Activated naive CD8-positive, alpha-beta T cell treated with anti-CD3 and anti-CD28 coated beads, Interleukin-2, amount 50 U/mL, for 24 hours (primary cell): ENCODE data around the gene ARNT2.
A peak's percentile ranks its signal among the peaks of the same experiment; 100 is the strongest.

ENCODE experiments used
- ATAC-seq: fragments of 150-1000 bp; cut with Tn5 transposase; one replicate; pipeline ENCODE4 v1.10.0; 2021
- DNase-seq: peaks from one replicate; pipeline ENCODE4 v3.0.0; 2021
- H3K27ac Mint-ChIP-seq: one replicate; pipeline ENCODE4 v1.8.0; 2021; ENCODE audit warnings: mild to moderate bottlenecking, mixed read lengths
- H3K27me3 Mint-ChIP-seq: one replicate; pipeline ENCODE4 v1.8.0; 2021; ENCODE audit warnings: mixed read lengths
- H3K36me3 Mint-ChIP-seq: one replicate; pipeline ENCODE4 v1.8.0; 2021; ENCODE audit warnings: low read depth, mixed read lengths
- H3K4me1 Mint-ChIP-seq: one replicate; pipeline ENCODE4 v1.8.0; 2021; ENCODE audit warnings: mixed read lengths
- H3K4me3 Mint-ChIP-seq: one replicate; pipeline ENCODE4 v1.8.0; 2021; ENCODE audit warnings: mild to moderate bottlenecking, moderate library complexity, mixed read lengths
- H3K9me3 Mint-ChIP-seq: one replicate; pipeline ENCODE4 v1.8.0; 2021; ENCODE audit warnings: mixed read lengths

Gene ARNT2

GRCh38 chr15:80423215-80423614, 19.0 kb downstream of the ARNT2 start:
- no peaks in the 10 kb centered on the region for H3K36me3 Mint-ChIP-seq
- no peaks in the 10 kb centered on the region for H3K9me3 Mint-ChIP-seq
- ATAC-seq (no peak), DNase-seq (no peak)
- no peaks in the 10 kb centered on the region for H3K4me1 Mint-ChIP-seq
- peaks cover 11% of the 10 kb centered on the region for H3K27me3 Mint-ChIP-seq
- H3K4me3 Mint-ChIP-seq = no peak overlapping the region
- H3K27ac Mint-ChIP-seq = no peak overlapping the region

GRCh38 chr15:80424381-80424780, 20.2 kb downstream of the ARNT2 start:
- Mint-ChIP-seq H3K36me3 (no peaks in the 10 kb centered on the region), H3K9me3 (no peaks in the 10 kb centered on the region), H3K4me1 (no peaks in the 10 kb centered on the region), H3K27me3 (peaks cover 7% of the 10 kb centered on the region), H3K4me3 (no peak overlapping the region), H3K27ac (no peak overlapping the region)
- no peak for DNase-seq
- ATAC-seq = no peak

GRCh38 chr15:80426316-80426715, 22.1 kb downstream of the ARNT2 start:
- Mint-ChIP-seq H3K36me3 (no peaks in the 10 kb centered on the region), H3K4me1 (no peaks in the 10 kb centered on the region), H3K4me3 (no peak overlapping the region), H3K27ac (no peak overlapping the region), H3K9me3 (no peaks in the 10 kb centered on the region), H3K27me3 (peaks cover 7% of the 10 kb centered on the region)
- DNase-seq = no peak
- ATAC-seq = no peak

DNA sequence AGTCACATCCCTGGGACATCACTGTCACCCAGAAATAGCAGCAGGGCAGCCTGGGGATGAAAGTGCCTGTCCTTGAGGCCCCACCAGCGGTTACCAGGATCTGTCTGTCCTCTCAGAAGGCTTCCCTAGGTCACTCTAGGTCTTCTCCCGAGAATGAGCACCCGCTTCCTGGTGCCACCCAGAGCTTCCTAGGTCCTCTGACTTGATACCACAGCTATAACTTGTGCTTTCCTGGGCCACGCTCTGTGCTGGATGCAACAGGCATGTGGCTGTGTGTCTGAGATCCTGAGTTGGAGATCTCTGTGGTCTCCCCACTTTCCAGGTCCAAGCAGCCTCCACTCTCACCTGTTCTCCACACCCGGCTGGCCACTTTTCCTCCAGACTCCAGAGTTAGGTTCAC, 25.8 kb downstream of the ARNT2 start:
- no peaks in the 10 kb centered on the region for H3K4me1 Mint-ChIP-seq
- DNase-seq (no peak), ATAC-seq (no peak)
- no peaks in the 10 kb centered on the region for H3K36me3 Mint-ChIP-seq
- H3K27me3 Mint-ChIP-seq = peaks cover 4% of the 10 kb centered on the region
- H3K4me3 Mint-ChIP-seq = no peak overlapping the region
- no peak overlapping the region for H3K27ac Mint-ChIP-seq
- H3K9me3 Mint-ChIP-seq = no peaks in the 10 kb centered on the region

DNA sequence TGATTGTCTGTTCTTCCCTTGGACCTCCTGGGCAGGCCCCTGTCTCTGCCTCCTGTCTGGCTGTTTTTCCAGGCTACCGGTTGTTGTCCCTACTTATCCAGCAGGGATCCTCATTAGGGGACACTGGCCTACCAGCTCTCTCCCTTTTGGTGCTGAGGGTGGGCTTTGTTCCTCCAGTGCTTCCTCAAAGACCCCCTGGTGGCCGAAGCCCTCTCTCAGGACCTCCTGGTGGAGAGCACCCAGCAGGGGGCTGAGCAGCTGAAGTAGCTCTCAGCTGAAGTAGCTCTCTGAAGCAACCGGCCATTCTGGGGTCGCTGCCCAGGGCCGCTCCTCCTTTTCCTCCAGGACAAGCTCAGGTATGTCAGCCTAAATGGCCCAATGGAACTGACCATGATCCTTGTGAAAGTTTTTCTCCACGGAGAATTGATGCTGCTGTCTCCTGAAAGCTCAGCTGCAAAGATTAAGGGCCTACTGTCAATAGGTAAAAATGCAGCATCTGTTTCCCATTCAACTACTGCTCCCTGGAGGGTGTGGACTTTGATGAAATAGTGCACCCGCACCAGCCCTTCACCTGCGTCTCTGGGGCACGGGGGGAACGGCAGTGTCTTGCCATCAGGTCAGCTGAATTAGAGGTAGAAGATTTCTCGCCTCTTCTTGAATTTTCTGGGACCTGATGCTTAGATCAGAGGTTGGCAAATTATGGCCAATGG, 27.6 kb downstream of the ARNT2 start:
- Mint-ChIP-seq H3K9me3 (no peaks in the 10 kb centered on the region), H3K27ac (no peak overlapping the region), H3K36me3 (no peaks in the 10 kb centered on the region), H3K4me1 (peaks cover 5% of the 10 kb centered on the region), H3K4me3 (no peak overlapping the region), H3K27me3 (peaks cover 6% of the 10 kb centered on the region)
- ATAC-seq (no peak), DNase-seq (no peak)

- Mint-ChIP-seq H3K36me3 (no peaks in the 10 kb centered on the region), H3K4me3 (no peak overlapping the region), H3K4me1 (peaks cover 9% of the 10 kb centered on the region), H3K27ac (no peak overlapping the region), H3K27me3 (peaks cover 9% of the 10 kb centered on the region), H3K9me3 (no peaks in the 10 kb centered on the region)
- ATAC-seq = no peak
- DNase-seq = no peak
These were observed 28.1 kb downstream of the ARNT2 start for GRCh38 chr15:80432345-80432702.

DNA sequence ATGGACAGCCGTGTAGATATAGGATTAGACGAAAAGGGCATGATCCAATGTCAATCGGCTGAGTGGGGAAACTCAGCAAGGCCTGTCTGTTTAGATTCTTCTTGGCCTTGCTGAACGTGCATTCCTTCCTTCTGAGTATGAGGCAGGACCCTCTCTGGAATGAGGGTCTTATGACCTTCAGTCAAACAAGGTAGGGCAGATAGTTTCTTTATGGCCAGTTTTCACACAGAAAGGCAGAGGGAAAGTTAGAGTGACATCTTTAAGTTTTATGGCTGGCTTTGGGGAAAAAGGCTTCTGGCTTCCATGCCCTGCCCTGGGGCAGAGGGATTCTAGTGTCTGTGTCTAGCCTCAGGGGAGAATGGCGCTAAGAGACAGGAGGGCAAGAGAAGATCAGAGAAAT, 29.7 kb downstream of the ARNT2 start:
- Mint-ChIP-seq H3K36me3 (no peaks in the 10 kb centered on the region), H3K4me1 (peaks cover 9% of the 10 kb centered on the region), H3K27ac (no peak overlapping the region), H3K9me3 (no peaks in the 10 kb centered on the region), H3K4me3 (no peak overlapping the region), H3K27me3 (peaks cover 9% of the 10 kb centered on the region)
- no peak for ATAC-seq
- DNase-seq = no peak

- Mint-ChIP-seq H3K4me3 (no peak overlapping the region), H3K9me3 (no peaks in the 10 kb centered on the region), H3K4me1 (peaks cover 9% of the 10 kb centered on the region), H3K36me3 (no peaks in the 10 kb centered on the region), H3K27ac (no peak overlapping the region), H3K27me3 (peaks cover 9% of the 10 kb centered on the region)
- no peak for DNase-seq
- ATAC-seq = no peak
These were observed 30.9 kb downstream of the ARNT2 start for GRCh38 chr15:80434926-80435720.

DNA sequence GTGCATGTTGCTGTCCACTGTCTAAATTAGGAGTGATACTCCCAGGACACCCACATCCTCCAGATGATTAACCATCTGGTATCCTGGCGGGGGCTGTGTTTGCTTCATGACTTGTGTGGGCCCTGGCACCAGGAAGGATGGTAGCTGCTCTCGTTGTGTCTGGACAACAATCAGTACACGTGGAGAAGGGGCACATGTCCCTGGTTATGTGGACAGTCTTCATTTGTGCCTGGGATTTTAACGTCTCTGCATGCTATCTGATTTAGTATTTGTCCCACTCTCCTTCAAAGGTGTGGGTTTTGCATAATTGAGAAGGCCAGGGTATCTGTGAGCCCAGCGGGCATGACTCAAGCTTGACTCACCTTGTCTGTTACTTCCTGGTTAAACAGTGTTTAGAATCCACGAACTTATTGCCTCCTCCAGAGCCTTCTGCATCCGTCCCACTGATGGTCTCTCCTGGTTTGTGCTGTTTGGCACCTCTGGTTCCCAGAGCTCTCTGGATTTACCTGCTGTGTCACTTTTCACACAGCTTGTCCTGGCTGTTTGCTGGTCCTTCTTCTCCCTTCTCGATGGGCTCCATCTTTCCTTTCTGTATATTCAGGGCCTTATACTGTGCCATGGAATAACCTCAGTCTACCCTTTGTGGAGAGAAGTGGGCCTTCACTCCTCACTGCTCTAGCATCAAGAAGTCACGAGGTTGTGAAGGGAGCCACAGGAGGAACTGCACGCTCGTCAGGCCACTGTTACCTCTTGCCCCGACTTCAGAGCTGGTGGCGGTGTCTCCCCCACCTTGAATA, 32.5 kb downstream of the ARNT2 start:
- DNase-seq (peak; percentile 7), ATAC-seq (peak; percentile 70)
- Mint-ChIP-seq H3K27me3 (peaks cover 10% of the 10 kb centered on the region), H3K36me3 (no peaks in the 10 kb centered on the region), H3K4me3 (no peak overlapping the region), H3K9me3 (no peaks in the 10 kb centered on the region), H3K27ac (no peak overlapping the region), H3K4me1 (peaks cover 9% of the 10 kb centered on the region)

- Mint-ChIP-seq H3K4me1 (peaks cover 9% of the 10 kb centered on the region), H3K36me3 (no peaks in the 10 kb centered on the region), H3K4me3 (no peak overlapping the region), H3K9me3 (no peaks in the 10 kb centered on the region), H3K27ac (no peak overlapping the region), H3K27me3 (peaks cover 13% of the 10 kb centered on the region)
- ATAC-seq (no peak), DNase-seq (no peak)
These were observed 33.2 kb downstream of the ARNT2 start for GRCh38 chr15:80437334-80437891.

DNA sequence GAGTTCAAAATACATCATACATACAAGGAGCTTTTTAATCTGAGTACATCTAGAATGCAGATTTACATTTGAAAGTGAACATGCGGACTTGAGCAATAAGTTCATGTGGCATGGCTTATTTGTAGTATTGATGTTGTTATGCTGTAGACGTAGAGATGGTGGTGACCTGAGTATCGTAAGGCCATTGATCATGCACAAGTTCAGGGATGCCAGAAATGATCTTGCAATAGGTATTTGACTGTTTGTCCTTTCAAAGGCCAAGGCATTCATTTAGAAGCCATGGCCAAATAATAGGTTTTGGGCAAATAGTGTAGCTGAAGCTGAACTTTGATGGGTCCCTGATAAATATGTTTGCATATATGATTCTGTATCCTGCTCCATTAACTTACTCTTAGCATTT, 35.0 kb downstream of the ARNT2 start:
- Mint-ChIP-seq H3K4me1 (peaks cover 9% of the 10 kb centered on the region), H3K27ac (no peak overlapping the region), H3K9me3 (no peaks in the 10 kb centered on the region), H3K27me3 (peaks cover 13% of the 10 kb centered on the region), H3K4me3 (no peak overlapping the region), H3K36me3 (no peaks in the 10 kb centered on the region)
- DNase-seq (no peak), ATAC-seq (no peak)

DNA sequence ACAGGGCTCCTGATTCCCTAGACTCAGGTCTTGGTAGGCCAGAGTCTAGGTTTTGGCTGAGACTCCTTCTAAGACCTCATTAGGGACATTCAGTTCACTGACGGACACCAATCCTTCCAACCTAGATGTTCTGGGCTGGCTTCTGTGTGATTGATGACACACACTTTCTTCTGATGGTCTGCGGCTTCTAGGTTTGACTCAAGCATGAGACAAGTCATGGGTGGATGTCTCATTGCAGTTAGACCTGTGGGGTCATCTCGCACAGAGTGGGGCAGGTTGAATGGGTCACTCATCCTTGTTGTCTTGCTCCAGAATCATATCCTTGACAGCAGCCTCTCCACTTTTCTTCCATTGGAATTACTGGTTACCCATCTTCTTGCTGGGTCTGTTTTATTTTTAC, 35.8 kb downstream of the ARNT2 start:
- ATAC-seq (no peak), DNase-seq (no peak)
- Mint-ChIP-seq H3K36me3 (no peaks in the 10 kb centered on the region), H3K4me1 (peaks cover 9% of the 10 kb centered on the region), H3K9me3 (no peaks in the 10 kb centered on the region), H3K27me3 (peaks cover 13% of the 10 kb centered on the region), H3K27ac (no peak overlapping the region), H3K4me3 (no peak overlapping the region)

DNA sequence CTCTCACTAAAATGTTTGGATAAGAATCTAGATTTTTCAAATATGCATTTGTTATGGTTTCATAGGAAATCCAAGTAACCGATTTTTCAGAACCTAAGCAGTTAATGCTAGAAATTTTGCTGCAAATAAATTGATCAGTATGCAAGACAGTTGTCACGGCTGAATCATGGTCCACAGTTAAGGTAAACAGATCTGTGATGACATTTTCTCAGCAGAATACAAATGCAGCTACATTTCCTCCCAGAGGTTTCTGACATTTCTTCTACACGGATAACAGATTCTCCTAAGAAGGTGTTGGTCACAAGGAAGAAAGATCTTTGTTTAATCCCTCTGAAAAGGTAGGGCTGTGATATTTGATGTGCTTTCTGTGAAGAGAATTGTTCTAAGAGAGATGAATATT, 36.9 kb downstream of the ARNT2 start:
- Mint-ChIP-seq H3K27ac (no peak overlapping the region), H3K4me1 (peaks cover 9% of the 10 kb centered on the region), H3K4me3 (no peak overlapping the region), H3K27me3 (peaks cover 12% of the 10 kb centered on the region), H3K9me3 (no peaks in the 10 kb centered on the region), H3K36me3 (no peaks in the 10 kb centered on the region)
- DNase-seq (no peak), ATAC-seq (no peak)

GRCh38 chr15:80441714-80442113, 37.5 kb downstream of the ARNT2 start:
- Mint-ChIP-seq H3K27ac (no peak overlapping the region), H3K4me1 (peaks cover 4% of the 10 kb centered on the region), H3K9me3 (no peaks in the 10 kb centered on the region)

More at GRCh38 chr15:80441714-80442113, 37.5 kb downstream of the ARNT2 start:
- Mint-ChIP-seq H3K36me3 (no peaks in the 10 kb centered on the region), H3K27me3 (peaks cover 11% of the 10 kb centered on the region), H3K4me3 (no peak overlapping the region)
- DNase-seq = no peak
- ATAC-seq = no peak
